ENCODE data around the gene DFFB. TPM values are rescaled to one million over a fixed set of nuclear protein-coding genes. Genes with fewer than 3 reads are reported as not detected.
A peak's percentile ranks its signal among the peaks of the same experiment; 100 is the strongest.

Gene DFFB
- total RNA-seq, 1 donor from 2014 or later = 2.1 TPM

DNA sequence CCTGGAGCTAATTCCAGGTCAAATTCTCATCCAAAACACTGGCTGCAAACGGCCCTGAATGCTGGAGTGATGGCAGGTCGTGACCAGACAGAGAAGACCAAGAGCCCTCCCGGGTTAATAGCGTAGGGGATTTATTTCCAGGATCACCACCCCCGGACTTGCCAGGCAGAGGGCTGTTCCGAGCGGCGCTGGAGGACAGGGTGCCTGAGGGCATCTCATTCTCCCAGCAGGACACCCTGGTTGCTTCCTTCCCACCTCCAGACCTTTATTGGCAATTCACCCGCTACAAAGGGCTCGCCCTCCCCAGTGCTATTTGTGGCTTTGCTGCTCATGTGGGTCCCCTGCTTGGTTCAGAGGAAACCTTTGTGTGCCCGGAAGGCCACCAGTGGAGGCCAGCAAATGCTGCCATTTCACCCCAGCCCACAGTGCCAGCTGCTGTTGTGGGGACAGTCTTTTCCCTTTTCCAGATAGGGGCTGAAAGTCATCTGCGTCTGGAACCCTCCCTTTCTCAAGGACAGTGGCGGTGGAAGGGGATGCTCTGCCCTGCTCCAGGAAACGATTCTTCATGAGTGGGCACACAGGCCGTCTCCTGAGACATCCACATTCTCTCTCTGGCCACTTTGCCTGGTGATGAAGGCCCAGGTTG lies 61.8 kb downstream of the DFFB start:
- Histone ChIP-seq H3K36me3 (ENCODE audit: control insufficient read depth in 3 of 3, insufficient read depth in 3 of 3, low read length in 3 of 3) (no peaks in the 10 kb centered on the region), H3K4me1 (ENCODE audit: control insufficient read depth in 3 of 3, insufficient read depth in 3 of 3, low read length in 3 of 3) (peaks cover 0 to 2% (median 0%) of the 10 kb centered on the region in 3 donors), H3K27me3 (ENCODE audit: control insufficient read depth in 3 of 3, insufficient read depth in 3 of 3, low read length in 3 of 3) (peaks cover 20 to 33% (median 23%) of the 10 kb centered on the region in 3 donors)

DNA sequence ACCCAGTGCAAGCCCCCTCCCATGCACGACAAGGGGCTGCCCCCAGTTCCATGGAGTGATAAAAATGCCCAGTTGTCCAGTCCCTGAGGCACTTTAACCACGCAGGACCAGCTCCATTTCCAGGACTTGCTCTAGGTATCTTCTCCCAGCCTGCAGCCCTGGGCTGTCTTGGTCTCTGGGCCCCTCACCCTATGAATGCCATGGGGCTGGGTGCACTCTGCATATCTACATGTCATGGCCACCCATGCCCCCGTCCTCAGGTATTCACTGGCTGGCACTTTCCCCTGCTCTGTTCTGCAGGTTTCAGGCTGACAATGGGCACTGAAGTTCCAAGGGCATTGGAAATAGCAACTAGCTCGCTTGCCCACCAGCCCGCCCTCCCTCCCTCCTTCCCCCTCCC lies 62.4 kb downstream of the DFFB start:
- peaks cover 23 to 39% (median 29%) of the 10 kb centered on the region in 3 donors for H3K27me3 ChIP-seq (ENCODE audit: control insufficient read depth in 3 of 3, insufficient read depth in 3 of 3, low read length in 3 of 3)
- H3K9ac ChIP-seq (ENCODE audit: low read depth in 1 of 3, low read length in 3 of 3) = no peak overlapping the region
- H3K27ac ChIP-seq (ENCODE audit: low read depth, low read length) = no peak overlapping the region
- no peaks in the 10 kb centered on the region for H3K36me3 ChIP-seq (ENCODE audit: control insufficient read depth in 3 of 3, insufficient read depth in 3 of 3, low read length in 3 of 3)
- no peak overlapping the region for H3K4me3 ChIP-seq (ENCODE audit: low read length in 3 of 3)
- no peaks in the 10 kb centered on the region for H3K9me3 ChIP-seq (ENCODE audit: control insufficient read depth in 3 of 3, low read length in 3 of 3)
- peaks cover 0 to 5% (median 0%) of the 10 kb centered on the region in 3 donors for H3K4me1 ChIP-seq (ENCODE audit: control insufficient read depth in 3 of 3, insufficient read depth in 3 of 3, low read length in 3 of 3)

More for the DNA sequence above, 61.8 kb downstream of the DFFB start:
- Histone ChIP-seq H3K9me3 (ENCODE audit: control insufficient read depth in 3 of 3, low read length in 3 of 3) (no peaks in the 10 kb centered on the region), H3K9ac (ENCODE audit: low read depth in 1 of 3, low read length in 3 of 3) (no peak overlapping the region), H3K27ac (ENCODE audit: low read depth, low read length) (no peak overlapping the region), H3K4me3 (ENCODE audit: low read length in 3 of 3) (no peak overlapping the region)

DNA sequence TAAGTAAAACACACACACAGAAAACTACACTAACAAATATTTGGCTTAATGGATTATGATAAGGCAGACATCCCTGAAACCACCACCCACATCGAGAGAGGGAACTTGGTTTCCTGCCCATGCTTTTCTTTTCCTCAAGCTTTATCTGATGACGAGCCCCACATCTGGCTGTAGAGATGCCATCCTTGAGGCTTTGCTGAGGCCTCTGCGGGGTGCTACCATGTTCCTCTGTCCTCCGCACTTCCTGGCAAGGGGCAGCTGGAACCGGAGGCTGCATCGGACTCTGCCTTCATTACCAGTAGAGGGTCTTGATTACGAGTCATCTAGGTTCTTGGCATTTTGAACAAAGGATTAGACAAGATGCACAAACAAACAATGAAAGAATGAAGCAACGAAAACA lies 64.5 kb downstream of the DFFB start:
- Histone ChIP-seq H3K27ac (ENCODE audit: low read depth, low read length) (no peak overlapping the region), H3K4me3 (ENCODE audit: low read length in 3 of 3) (no peak overlapping the region), H3K4me1 (ENCODE audit: control insufficient read depth in 3 of 3, insufficient read depth in 3 of 3, low read length in 3 of 3) (peaks cover 0 to 5% (median 0%) of the 10 kb centered on the region in 3 donors), H3K9ac (ENCODE audit: low read depth in 1 of 3, low read length in 3 of 3) (no peak overlapping the region), H3K36me3 (ENCODE audit: control insufficient read depth in 3 of 3, insufficient read depth in 3 of 3, low read length in 3 of 3) (no peaks in the 10 kb centered on the region), H3K27me3 (ENCODE audit: control insufficient read depth in 3 of 3, insufficient read depth in 3 of 3, low read length in 3 of 3) (peaks cover 31 to 58% (median 41%) of the 10 kb centered on the region in 3 donors), H3K9me3 (ENCODE audit: control insufficient read depth in 3 of 3, low read length in 3 of 3) (no peaks in the 10 kb centered on the region)

DNA sequence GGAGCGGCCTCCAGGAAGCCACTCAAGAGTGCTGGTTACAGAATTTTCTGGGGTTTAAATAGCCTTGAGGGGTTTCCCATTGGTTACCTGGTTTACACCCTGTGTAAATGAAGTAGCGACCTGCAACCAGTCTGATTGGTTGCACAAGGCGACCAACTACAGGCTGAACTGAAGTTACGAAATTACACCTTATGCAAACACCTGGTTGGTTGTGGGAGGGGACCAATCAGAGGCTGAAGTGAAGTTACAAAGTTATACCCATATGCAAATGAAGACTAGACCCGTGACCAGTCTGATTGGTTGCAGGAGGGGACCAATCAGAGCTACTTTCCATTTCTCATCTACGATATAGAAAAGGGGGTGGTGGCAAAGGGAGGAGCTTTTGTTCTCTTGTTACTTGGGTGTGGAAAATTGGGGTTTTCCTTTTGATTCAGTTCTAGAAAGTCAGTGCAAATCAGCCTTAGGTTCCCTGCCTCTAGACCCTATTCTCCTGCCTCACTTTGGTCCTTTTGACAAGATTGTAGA lies 65.0 kb downstream of the DFFB start:
- H3K27me3 ChIP-seq (ENCODE audit: control insufficient read depth in 3 of 3, insufficient read depth in 3 of 3, low read length in 3 of 3) = peaks cover 31 to 58% (median 41%) of the 10 kb centered on the region in 3 donors
- H3K36me3 ChIP-seq (ENCODE audit: control insufficient read depth in 3 of 3, insufficient read depth in 3 of 3, low read length in 3 of 3) = no peaks in the 10 kb centered on the region
- no peaks in the 10 kb centered on the region for H3K9me3 ChIP-seq (ENCODE audit: control insufficient read depth in 3 of 3, low read length in 3 of 3)
- H3K9ac ChIP-seq (ENCODE audit: low read depth in 1 of 3, low read length in 3 of 3) = no peak overlapping the region
- H3K4me3 ChIP-seq (ENCODE audit: low read length in 3 of 3) = no peak overlapping the region
- no peak overlapping the region for H3K27ac ChIP-seq (ENCODE audit: low read depth, low read length)
- peaks cover 0 to 5% (median 0%) of the 10 kb centered on the region in 3 donors for H3K4me1 ChIP-seq (ENCODE audit: control insufficient read depth in 3 of 3, insufficient read depth in 3 of 3, low read length in 3 of 3)

DNA sequence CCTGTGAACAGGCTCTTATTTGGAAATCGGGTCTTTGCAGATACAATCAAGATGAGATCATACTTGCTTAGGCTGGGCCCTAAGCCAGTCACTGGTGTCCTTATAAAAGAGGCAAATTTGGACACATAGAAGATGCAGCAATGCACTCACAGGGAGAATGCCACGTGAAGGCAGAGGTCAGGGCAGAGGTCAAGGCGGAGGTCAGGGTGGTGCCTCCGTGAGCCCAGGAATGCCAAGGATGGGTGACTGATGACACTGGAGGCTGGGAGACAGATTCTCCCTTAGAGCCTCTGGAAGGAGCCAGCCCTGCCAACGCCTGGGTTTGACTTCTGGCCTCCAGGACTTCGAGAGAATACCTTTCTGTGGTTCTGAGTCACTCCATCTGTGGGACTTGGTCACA lies 65.6 kb downstream of the DFFB start:
- Histone ChIP-seq H3K9ac (ENCODE audit: low read depth in 1 of 3, low read length in 3 of 3) (no peak overlapping the region), H3K36me3 (ENCODE audit: control insufficient read depth in 3 of 3, insufficient read depth in 3 of 3, low read length in 3 of 3) (no peaks in the 10 kb centered on the region), H3K9me3 (ENCODE audit: control insufficient read depth in 3 of 3, low read length in 3 of 3) (no peaks in the 10 kb centered on the region), H3K27ac (ENCODE audit: low read depth, low read length) (no peak overlapping the region), H3K4me1 (ENCODE audit: control insufficient read depth in 3 of 3, insufficient read depth in 3 of 3, low read length in 3 of 3) (peaks cover 0 to 5% (median 0%) of the 10 kb centered on the region in 3 donors), H3K27me3 (ENCODE audit: control insufficient read depth in 3 of 3, insufficient read depth in 3 of 3, low read length in 3 of 3) (peaks cover 29 to 58% (median 43%) of the 10 kb centered on the region in 3 donors), H3K4me3 (ENCODE audit: low read length in 3 of 3) (no peak overlapping the region)

DNA sequence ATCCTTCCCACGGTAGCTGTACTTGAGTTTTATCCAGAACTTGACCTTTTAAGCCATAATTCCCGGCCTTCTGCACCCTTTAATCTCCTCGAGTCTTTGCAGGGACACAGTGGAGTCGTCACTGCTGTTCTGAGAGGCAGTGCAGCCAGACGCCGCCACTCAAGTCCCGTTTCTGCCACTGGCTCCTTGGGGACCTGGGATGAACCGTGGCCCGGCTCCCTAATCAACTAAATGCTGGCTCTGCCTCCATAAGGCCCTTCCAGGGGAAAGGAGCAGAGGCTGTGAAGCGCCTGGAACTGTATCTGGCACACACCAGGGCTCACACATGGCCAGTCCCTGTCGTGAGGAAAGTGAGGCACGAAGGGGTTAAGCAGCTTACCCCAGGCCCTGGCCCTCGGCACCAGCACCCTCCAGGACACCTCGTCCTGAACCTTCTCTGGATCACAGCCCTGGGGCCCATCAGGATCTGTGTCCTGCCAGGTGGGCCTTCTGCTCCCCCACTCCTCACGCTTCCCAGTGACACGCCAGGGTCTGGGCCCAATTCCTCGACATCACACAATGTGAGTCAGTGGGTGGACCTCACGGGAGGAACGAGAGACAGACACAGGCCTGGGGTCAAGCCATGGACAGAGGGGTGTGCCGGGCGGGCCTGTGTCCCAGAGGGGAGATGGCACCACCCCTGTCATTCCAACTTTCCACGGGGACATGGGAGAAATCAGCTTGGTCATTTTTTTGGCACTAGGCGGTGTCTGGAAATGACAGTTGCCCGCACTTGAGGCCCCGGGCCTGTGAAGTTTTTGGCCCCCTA lies 66.3 kb downstream of the DFFB start:
- Histone ChIP-seq H3K9ac (ENCODE audit: low read depth in 1 of 3, low read length in 3 of 3) (peak overlapping the region in 1 of 3 donors; percentile 40), H3K27me3 (ENCODE audit: control insufficient read depth in 3 of 3, insufficient read depth in 3 of 3, low read length in 3 of 3) (peaks cover 27 to 56% (median 42%) of the 10 kb centered on the region in 3 donors), H3K36me3 (ENCODE audit: control insufficient read depth in 3 of 3, insufficient read depth in 3 of 3, low read length in 3 of 3) (no peaks in the 10 kb centered on the region), H3K4me3 (ENCODE audit: low read length in 3 of 3) (no peak overlapping the region), H3K27ac (ENCODE audit: low read depth, low read length) (no peak overlapping the region), H3K9me3 (ENCODE audit: control insufficient read depth in 3 of 3, low read length in 3 of 3) (no peaks in the 10 kb centered on the region), H3K4me1 (ENCODE audit: control insufficient read depth in 3 of 3, insufficient read depth in 3 of 3, low read length in 3 of 3) (peaks cover 0 to 5% (median 0%) of the 10 kb centered on the region in 3 donors)

DNA sequence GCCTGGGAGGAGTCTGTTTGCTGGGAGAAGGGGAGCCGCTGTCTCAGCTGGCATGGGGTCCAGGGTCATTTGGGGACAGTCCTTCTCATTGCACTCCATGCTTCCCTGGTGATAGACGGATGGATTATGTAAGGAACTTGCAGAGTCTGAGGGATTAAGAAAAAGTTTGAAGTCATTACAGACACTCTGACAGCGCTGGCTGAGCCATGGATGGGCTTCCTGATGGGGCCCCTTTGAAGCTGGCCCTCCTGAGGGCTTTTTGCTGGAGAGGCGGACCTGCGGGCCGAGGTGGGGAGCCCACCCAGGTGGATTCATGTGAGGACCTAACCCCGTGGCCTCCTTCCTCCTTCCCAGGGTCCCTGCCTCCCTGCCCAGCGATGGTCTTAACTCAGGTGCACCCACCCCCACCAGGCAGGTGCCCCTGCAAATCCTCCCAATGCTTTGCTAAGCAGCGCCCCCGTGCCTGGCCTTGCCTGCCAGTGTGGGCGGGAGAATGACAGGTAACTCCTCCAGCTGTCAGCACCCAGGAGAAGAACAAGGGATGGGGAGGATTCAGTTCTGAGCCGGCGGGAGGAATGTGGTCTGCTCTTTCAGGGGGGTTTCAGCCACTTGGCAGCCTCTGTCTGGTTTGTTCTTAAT lies 67.0 kb downstream of the DFFB start:
- H3K36me3 ChIP-seq (ENCODE audit: control insufficient read depth in 3 of 3, insufficient read depth in 3 of 3, low read length in 3 of 3) = no peaks in the 10 kb centered on the region
- peaks cover 23 to 52% (median 43%) of the 10 kb centered on the region in 3 donors for H3K27me3 ChIP-seq (ENCODE audit: control insufficient read depth in 3 of 3, insufficient read depth in 3 of 3, low read length in 3 of 3)
- no peaks in the 10 kb centered on the region for H3K9me3 ChIP-seq (ENCODE audit: control insufficient read depth in 3 of 3, low read length in 3 of 3)
- no peak overlapping the region for H3K4me3 ChIP-seq (ENCODE audit: low read length in 3 of 3)
- H3K4me1 ChIP-seq (ENCODE audit: control insufficient read depth in 3 of 3, insufficient read depth in 3 of 3, low read length in 3 of 3) = peaks cover 0 to 5% (median 0%) of the 10 kb centered on the region in 3 donors
- peak overlapping the region in 1 of 3 donors; percentile 40 for H3K9ac ChIP-seq (ENCODE audit: low read depth in 1 of 3, low read length in 3 of 3)
- H3K27ac ChIP-seq (ENCODE audit: low read depth, low read length) = no peak overlapping the region

DNA sequence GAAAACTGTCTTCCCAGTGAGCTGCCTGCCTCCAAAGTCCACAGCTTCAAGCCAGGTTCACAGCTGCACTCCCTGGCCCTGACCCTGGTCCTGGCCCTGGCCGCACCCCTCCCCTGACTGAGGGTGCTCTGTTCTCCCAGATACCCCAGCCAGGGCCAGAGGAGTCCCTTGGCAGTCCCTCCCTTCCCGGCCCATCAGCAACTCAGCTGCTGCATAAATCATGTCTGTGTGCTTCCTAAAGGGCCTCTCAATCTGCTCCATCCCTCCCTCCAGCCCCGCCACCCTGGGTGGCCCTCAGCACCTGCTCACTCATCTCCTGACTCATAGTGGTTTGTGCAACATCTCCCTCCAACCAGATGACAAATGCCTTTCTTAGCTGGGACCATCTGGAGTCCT lies 67.5 kb downstream of the DFFB start:
- no peak overlapping the region for H3K4me3 ChIP-seq (ENCODE audit: low read length in 3 of 3)
- H3K9me3 ChIP-seq (ENCODE audit: control insufficient read depth in 3 of 3, low read length in 3 of 3) = no peaks in the 10 kb centered on the region
- H3K27ac ChIP-seq (ENCODE audit: low read depth, low read length) = no peak overlapping the region
- no peak overlapping the region for H3K9ac ChIP-seq (ENCODE audit: low read depth in 1 of 3, low read length in 3 of 3)
- H3K27me3 ChIP-seq (ENCODE audit: control insufficient read depth in 3 of 3, insufficient read depth in 3 of 3, low read length in 3 of 3) = peaks cover 23 to 49% (median 43%) of the 10 kb centered on the region in 3 donors
- H3K4me1 ChIP-seq (ENCODE audit: control insufficient read depth in 3 of 3, insufficient read depth in 3 of 3, low read length in 3 of 3) = peaks cover 0 to 5% (median 0%) of the 10 kb centered on the region in 3 donors
- no peaks in the 10 kb centered on the region for H3K36me3 ChIP-seq (ENCODE audit: control insufficient read depth in 3 of 3, insufficient read depth in 3 of 3, low read length in 3 of 3)

DNA sequence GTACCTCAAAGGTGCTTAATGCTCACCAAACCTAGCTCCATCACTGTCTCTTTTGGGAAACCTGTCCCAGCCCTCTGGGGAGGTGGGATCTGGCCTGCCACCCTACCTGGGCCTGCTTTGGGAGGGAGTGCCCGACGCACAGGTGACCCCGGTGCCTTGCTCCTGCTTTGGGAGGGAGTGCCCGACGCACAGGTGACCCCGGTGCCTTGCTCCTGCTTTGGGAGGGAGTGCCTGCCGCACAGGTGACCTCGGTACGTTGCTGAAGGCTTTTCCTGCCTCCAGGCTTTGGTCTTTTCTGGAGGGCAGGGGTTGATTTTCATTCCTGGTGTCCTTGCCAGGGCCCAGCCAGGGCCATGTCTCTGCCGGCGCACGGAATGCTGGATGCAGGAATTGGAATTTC lies 68.0 kb downstream of the DFFB start:
- H3K4me1 ChIP-seq (ENCODE audit: control insufficient read depth in 3 of 3, insufficient read depth in 3 of 3, low read length in 3 of 3) = peaks cover 0 to 5% (median 0%) of the 10 kb centered on the region in 3 donors
- H3K4me3 ChIP-seq (ENCODE audit: low read length in 3 of 3) = no peak overlapping the region
- peaks cover 23 to 49% (median 46%) of the 10 kb centered on the region in 3 donors for H3K27me3 ChIP-seq (ENCODE audit: control insufficient read depth in 3 of 3, insufficient read depth in 3 of 3, low read length in 3 of 3)
- no peak overlapping the region for H3K9ac ChIP-seq (ENCODE audit: low read depth in 1 of 3, low read length in 3 of 3)
- no peak overlapping the region for H3K27ac ChIP-seq (ENCODE audit: low read depth, low read length)
- H3K9me3 ChIP-seq (ENCODE audit: control insufficient read depth in 3 of 3, low read length in 3 of 3) = no peaks in the 10 kb centered on the region
- H3K36me3 ChIP-seq (ENCODE audit: control insufficient read depth in 3 of 3, insufficient read depth in 3 of 3, low read length in 3 of 3) = no peaks in the 10 kb centered on the region
